ENCODE measurements around the gene CTTNBP2NL.
A peak's percentile ranks its signal among the peaks of the same experiment; 100 is the strongest.
"Not testable (repeated sequence)": the region's sequence is repeated elsewhere in the genome, so short reads cannot be mapped to it uniquely, and the experiment has no call there.

Gene CTTNBP2NL

GRCh38 chr1:112435448-112435847 is 39.4 kb downstream of the CTTNBP2NL start:
- H3K27ac ChIP-seq, result no peak overlapping the region
- TF ChIP-seq CTCF (IDR thresholded peaks at IDR 0.05), result no peak
- no peak for DNase-seq
- H3K9me3 ChIP-seq, result no peaks in the 10 kb centered on the region
- H3K27me3 ChIP-seq, result no peaks in the 10 kb centered on the region
- no peak overlapping the region for H3K4me3 ChIP-seq
- H3K4me1 ChIP-seq, result peaks cover 0 to 25% (median 2%) of the 10 kb centered on the region in 4 donors
- no peaks in the 10 kb centered on the region for H3K36me3 ChIP-seq
- intact Hi-C loops (cut with DNase I; ENCODE audit: low total_unique reads), result no loop called here

- Histone ChIP-seq H3K9me3 (no peaks in the 10 kb centered on the region), H3K4me3 (no peak overlapping the region), H3K27ac (peak overlapping the region in 1 of 2 donors; percentile 16), H3K36me3 (no peaks in the 10 kb centered on the region), H3K4me1 (peaks cover 0 to 25% (median 2%) of the 10 kb centered on the region in 4 donors), H3K27me3 (no peaks in the 10 kb centered on the region)
- DNase-seq, result no peak
- TF ChIP-seq CTCF (IDR thresholded peaks at IDR 0.05), result no peak
- intact Hi-C loops (cut with DNase I; ENCODE audit: low total_unique reads), result no loop called here
Measured at GRCh38 chr1:112436384-112437156, 40.6 kb downstream of the CTTNBP2NL start.

GRCh38 chr1:112438156-112438555 is 42.1 kb downstream of the CTTNBP2NL start:
- H3K36me3 ChIP-seq; H3K4me3 ChIP-seq; intact Hi-C loops (cut with DNase I; ENCODE audit: low total_unique reads); DNase-seq; H3K27ac ChIP-seq; H3K27me3 ChIP-seq; H3K9me3 ChIP-seq: not testable (repeated sequence)
- H3K4me1 ChIP-seq, result peaks cover 0 to 25% (median 2%) of the 10 kb centered on the region in 4 donors

- peaks cover 0 to 7% (median 0%) of the 10 kb centered on the region in 3 donors for H3K36me3 ChIP-seq
- H3K4me1 ChIP-seq, result peaks cover 0 to 25% (median 2%) of the 10 kb centered on the region in 4 donors
- H3K27me3 ChIP-seq, result no peaks in the 10 kb centered on the region
- intact Hi-C loops (cut with DNase I; ENCODE audit: low total_unique reads), result no loop called here
- DNase-seq, result no peak
- H3K9me3 ChIP-seq, result no peaks in the 10 kb centered on the region
- no peak overlapping the region for H3K27ac ChIP-seq
- TF ChIP-seq CTCF (IDR thresholded peaks at IDR 0.05), result no peak
- no peak overlapping the region for H3K4me3 ChIP-seq
Measured at GRCh38 chr1:112439592-112439991, 43.6 kb downstream of the CTTNBP2NL start.

- TF ChIP-seq CTCF (IDR thresholded peaks at IDR 0.05), result no peak
- H3K4me1 ChIP-seq, result peaks cover 0 to 31% (median 2%) of the 10 kb centered on the region in 4 donors
- H3K27ac ChIP-seq, result no peak overlapping the region
- H3K36me3 ChIP-seq, result peaks cover 0 to 7% (median 0%) of the 10 kb centered on the region in 3 donors
- intact Hi-C loops (cut with DNase I; ENCODE audit: low total_unique reads), result no loop called here
- no peaks in the 10 kb centered on the region for H3K27me3 ChIP-seq
- no peak overlapping the region for H3K4me3 ChIP-seq
- no peak for DNase-seq
- no peaks in the 10 kb centered on the region for H3K9me3 ChIP-seq
Measured at GRCh38 chr1:112440574-112440973, 44.6 kb downstream of the CTTNBP2NL start.

GRCh38 chr1:112444269-112444668 is 48.3 kb downstream of the CTTNBP2NL start:
- H3K4me1 ChIP-seq, result peaks cover 0 to 20% (median 2%) of the 10 kb centered on the region in 4 donors
- H3K27me3 ChIP-seq, result no peaks in the 10 kb centered on the region
- no peak overlapping the region for H3K27ac ChIP-seq

More at GRCh38 chr1:112444269-112444668, 48.3 kb downstream of the CTTNBP2NL start:
- intact Hi-C loops (cut with DNase I; ENCODE audit: low total_unique reads), result no loop called here
- TF ChIP-seq CTCF (IDR thresholded peaks at IDR 0.05), result no peak
- no peaks in the 10 kb centered on the region for H3K9me3 ChIP-seq
- peaks cover 5 to 17% (median 6%) of the 10 kb centered on the region in 3 donors for H3K36me3 ChIP-seq
- no peak overlapping the region for H3K4me3 ChIP-seq
- no peak for DNase-seq
